HCT116 (cell line): Measurements from ENCODE around the gene RTP4. TPM values are rescaled to one million over a fixed set of nuclear protein-coding genes. Genes with fewer than 3 reads are reported as not detected.

Experiments used
- ATAC-seq: fragments of 200-7000 bp; cut with Tn5 transposase; 2 replicates; pipeline ENCODE4 v1.9.1; 2020; ENCODE audit warnings: mild to moderate bottlenecking, moderate library complexity
- BruUV-seq: library from RNA; stranded (reverse); fragments of 400-500 nt; replicated peaks from 2 replicates; lab custom pipeline; 2021; lab: Mats Ljungman, UMichigan
- CTCF ChIA-PET: fragments of 300-600 bp; sonication (Branson Sonifier 250); formaldehyde crosslinking; loops from one replicate; lab custom pipeline; 2021; ENCODE audit warnings: antibody characterized with exemption; lab: Charles Lee
- POLR2A ChIA-PET: fragments of 300-600, 350-600 bp; sonication (Branson Sonifier 250); formaldehyde crosslinking; loops from one replicate; lab custom pipeline; 2021; ENCODE audit warnings: antibody characterized with exemption; lab: Charles Lee
- RAD21 ChIA-PET, 2 experiments: fragments of 300-600 bp; sonication (Branson Sonifier 250); formaldehyde crosslinking; loops; one replicate each; lab custom pipeline; 2023; ENCODE audit warnings: low total read pairs in 2 of 2; ENCODE audit not compliant: uncharacterized antibody in 2 of 2, unreplicated experiment in 2 of 2, low non-redundant PET in 1 of 2; lab: Charles Lee
- DNase-seq: peaks from one replicate; pipeline ENCODE4 v3.0.0-alpha.2; 2010; ENCODE audit warnings: low read depth, low spot score
- H2AFZ ChIP-seq: fragments of 200-600 bp; shearing (Covaris generic), sonication (generic); 2 replicates; pipeline ENCODE4 v1.6.1; 2017; ENCODE audit warnings: low read depth, mixed run types, mixed read lengths, antibody characterized with exemption, low read length; ENCODE audit not compliant: poor library complexity, severe bottlenecking
- H3K27ac ChIP-seq: 2 replicates; pipeline ENCODE4 v1.5.1; 2012; ENCODE audit warnings: low read depth, low read length
- H3K27me3 ChIP-seq: fragments of 200-600 bp; sonication (generic); 2 replicates; pipeline ENCODE4 v1.6.1; 2016; ENCODE audit warnings: mixed run types, low read length, mixed read lengths; ENCODE audit not compliant: insufficient read depth
- H3K36me3 ChIP-seq, 2 experiments: fragments of 200-500 bp in 1 of 2; fragments of 200-600 bp in 1 of 2; sonication (Bioruptor generic) in 1 of 2; sonication (generic) in 1 of 2; 2 replicates each; pipeline versions ENCODE4 v1.5.1 to v1.6.1; 2014 to 2016; ENCODE audit warnings: low read length in 2 of 2, inconsistent platforms in 1 of 2, mixed read lengths in 1 of 2, mixed run types in 1 of 2; ENCODE audit not compliant: insufficient read depth in 2 of 2, control insufficient read depth in 1 of 2
- H3K4me1 ChIP-seq, 2 experiments: fragments of 200-600 bp in 1 of 2; sonication (generic) in 1 of 2; 2 replicates each; pipeline versions ENCODE4 v1.5.1 to v1.6.1; 2012 to 2017; ENCODE audit warnings: low read length in 2 of 2, inconsistent platforms in 1 of 2, mild to moderate bottlenecking in 1 of 2, mixed read lengths in 1 of 2, mixed run types in 1 of 2, moderate library complexity in 1 of 2; ENCODE audit not compliant: insufficient read depth in 2 of 2, control insufficient read depth in 1 of 2
- H3K4me2 ChIP-seq: fragments of 200-600 bp; sonication (generic); 2 replicates; pipeline ENCODE4 v1.6.1; 2017; ENCODE audit warnings: mixed run types, low read length, mixed read lengths
- H3K4me3 ChIP-seq, 2 experiments: fragments of 200-600 bp in 1 of 2; sonication (generic) in 1 of 2; replicated peaks in 1 of 2; 2 replicates each; pipeline ENCODE4 v1.5.1; 2011 to 2016; ENCODE audit warnings: low read length in 2 of 2, control low read depth in 1 of 2, low read depth in 1 of 2, mild to moderate bottlenecking in 1 of 2, mixed read lengths in 1 of 2, mixed run types in 1 of 2
- H3K79me2 ChIP-seq: fragments of 200-600 bp; sonication (generic); 2 replicates; pipeline ENCODE4 v1.6.1; 2017; ENCODE audit warnings: mild to moderate bottlenecking, mixed run types, low read length, moderate library complexity, mixed read lengths; ENCODE audit not compliant: insufficient read depth
- H3K9ac ChIP-seq: fragments of 200-600 bp; sonication (generic); 2 replicates; pipeline ENCODE4 v1.6.1; 2016; ENCODE audit warnings: low read length, mixed read lengths
- H3K9me2 ChIP-seq: fragments of 200-600 bp; sonication (generic), shearing (Covaris generic); 2 replicates; pipeline ENCODE4 v1.6.1; 2017; ENCODE audit warnings: mixed run types, mild to moderate bottlenecking, moderate library complexity; ENCODE audit not compliant: insufficient read depth
- H3K9me3 ChIP-seq, 2 experiments: fragments of 200-500 bp in 1 of 2; fragments of 200-600 bp in 1 of 2; sonication (Bioruptor generic) in 1 of 2; sonication (generic) in 1 of 2; 2 replicates each; pipeline ENCODE4 v1.6.1; 2014 to 2017; ENCODE audit warnings: low read length in 2 of 2, mixed read lengths in 2 of 2, inconsistent platforms in 1 of 2, low read depth in 1 of 2, mild to moderate bottlenecking in 1 of 2, mixed run types in 1 of 2, moderate library complexity in 1 of 2; ENCODE audit not compliant: control insufficient read depth in 1 of 2, insufficient read depth in 1 of 2
- H4K20me1 ChIP-seq: fragments of 200-600 bp; sonication (generic), shearing (Covaris generic); 2 replicates; pipeline ENCODE4 v1.6.1; 2017; ENCODE audit warnings: mixed run types, mild to moderate bottlenecking, moderate library complexity; ENCODE audit not compliant: insufficient read depth
- ATF3 ChIP-seq: IDR thresholded peaks from 2 replicates; pipeline ENCODE4 v1.6.1; 2012
- CBX3 ChIP-seq: IDR thresholded peaks from 2 replicates; pipeline ENCODE4 v1.6.1; 2012; ENCODE audit warnings: low read depth
- CTCF ChIP-seq, 3 experiments: fragments of 200-600 bp in 1 of 3; sonication (generic) in 1 of 3; IDR thresholded peaks in 2 of 3; conservative IDR thresholded peaks in 1 of 3; 2 replicates each; pipeline ENCODE4 v1.5.1; 2012 to 2017; ENCODE audit warnings: low read depth in 2 of 3, low read length in 2 of 3, antibody characterized with exemption in 1 of 3, borderline replicate concordance in 1 of 3, control low read depth in 1 of 3, mild to moderate bottlenecking in 1 of 3, mixed read lengths in 1 of 3, mixed run types in 1 of 3, moderate library complexity in 1 of 3; ENCODE audit not compliant: insufficient read depth in 1 of 3
- EGR1 ChIP-seq: IDR thresholded peaks from 2 replicates; pipeline ENCODE4 v1.6.1; 2012; ENCODE audit warnings: low read depth
- ELF1 ChIP-seq: IDR thresholded peaks from 2 replicates; pipeline ENCODE4 v1.6.1; 2012; ENCODE audit warnings: low read depth, borderline replicate concordance
- EZH2 ChIP-seq: fragments of 200-600 bp; sonication (generic); IDR thresholded peaks from 2 replicates; pipeline ENCODE4 v1.6.1; 2017; ENCODE audit warnings: antibody characterized with exemption, mixed run types
- EZH2phosphoT487 ChIP-seq: fragments of 200-600 bp; IDR thresholded peaks from 2 replicates; pipeline ENCODE4 v1.6.1; 2018; ENCODE audit warnings: antibody characterized with exemption, borderline replicate concordance
- MAX ChIP-seq: IDR thresholded peaks from 2 replicates; pipeline ENCODE4 v1.6.1; 2012
- POLR2A ChIP-seq: IDR thresholded peaks from 2 replicates; pipeline ENCODE4 v1.7.0; 2011; ENCODE audit warnings: borderline replicate concordance; ENCODE audit not compliant: insufficient read depth, insufficient read length; ENCODE audit errors: extremely low read depth
- POLR2AphosphoS5 ChIP-seq: IDR thresholded peaks from 2 replicates; pipeline ENCODE4 v1.6.1; 2011; ENCODE audit warnings: mild to moderate bottlenecking, low read depth, low read length, moderate library complexity
- REST ChIP-seq: IDR thresholded peaks from 2 replicates; pipeline ENCODE4 v1.6.1; 2012; ENCODE audit warnings: low read depth
- SIN3A ChIP-seq: IDR thresholded peaks from 2 replicates; pipeline ENCODE4 v1.6.1; 2012; ENCODE audit warnings: low read depth
- ZBTB33 ChIP-seq: IDR thresholded peaks from 2 replicates; pipeline ENCODE4 v1.6.1; 2011; ENCODE audit warnings: mild to moderate bottlenecking, low read length, moderate library complexity; ENCODE audit not compliant: insufficient replicate concordance; ENCODE audit errors: extremely low read depth
- ZFX ChIP-seq: fragments of 450-650 bp; IDR thresholded peaks from 2 replicates; pipeline ENCODE4 v1.6.1; 2017
- intact Hi-C: fragments of 100-400 bp; cut with micrococcal nuclease; formaldehyde crosslinking; loops from 2 replicates; pipeline ENCODE4 v1.10.0; 2022
- total RNA-seq: library from RNA; stranded (reverse); gene quantifications from one replicate; pipeline ENCODE4 v1.2.1, GENCODE V29; 2021; ENCODE audit not compliant: unreplicated experiment

The RTP4 gene
- total RNA-seq, 1 experiment from 2014 or later: not detected

GRCh38 chr3:187369089-187369447 lies 883 bp downstream of the RTP4 start:
- Histone ChIP-seq H3K9me3 (no peaks in the 10 kb centered on the region), H3K9me2 (no peaks in the 10 kb centered on the region), H3K79me2 (no peaks in the 10 kb centered on the region), H3K36me3 (no peaks in the 10 kb centered on the region), H3K27me3 (0 out of 2 replicates have a peak, but pooled peaks cover 10% of the 10 kb centered on the region), H3K4me1 (no peaks in the 10 kb centered on the region), H4K20me1 (no peaks in the 10 kb centered on the region), H3K4me3 (no peak overlapping the region), H3K9ac (no peak overlapping the region), H2AFZ (no peak overlapping the region), H3K4me2 (no peak overlapping the region), H3K27ac (no peak overlapping the region)
- DNase-seq: no peak
- ChIA-PET CTCF (no interaction called here), POLR2A (interaction anchor here (1.0 kb wide), 1 partner anchor 43 kb away, joined by 3 read pairs; no protein-coding TSS in a partner anchor), RAD21 (no interaction called here)
- intact Hi-C loops: no loop called here
- TF ChIP-seq ZFX: no peak
- TF ChIP-seq EZH2: no peak
- TF ChIP-seq ZBTB33: no peak
- no peak for TF ChIP-seq ELF1
- no peak for TF ChIP-seq EGR1
- no peak for TF ChIP-seq SIN3A
- no peak for TF ChIP-seq REST
- TF ChIP-seq POLR2AphosphoS5: no peak
- TF ChIP-seq EZH2phosphoT487: no peak
- TF ChIP-seq ATF3: no peak
- no peak for TF ChIP-seq CTCF (IDR thresholded peaks at IDR 0.05 in 2 of 3, conservative IDR thresholded peaks at IDR 0.05 in 1 of 3; ENCODE audit: borderline replicate concordance in 1 of 3, insufficient read depth in 1 of 3, low read depth in 2 of 3, low read length in 2 of 3)
- no peak for TF ChIP-seq MAX
- TF ChIP-seq CBX3: no peak
- TF ChIP-seq POLR2A: no peak
- no TSS peak for BruUV-seq
- ATAC-seq: no peak
